HG02798 (cell line): ENCODE data around the gene GNG5.
A peak's percentile ranks its signal among the peaks of the same experiment; 100 is the strongest.
"Not testable (repeated sequence)": the region's sequence is repeated elsewhere in the genome, so short reads cannot be mapped to it uniquely, and the experiment has no call there.

ENCODE experiments used
- ATAC-seq: cut with Tn5 transposase; IDR thresholded peaks from one replicate; pipeline ENCODE4 v1.9.1; 2021; ENCODE audit warnings: mild to moderate bottlenecking; ENCODE audit not compliant: unreplicated experiment, poor library complexity

Gene GNG5

GRCh38 chr1:84492726-84493125 lies 13.7 kb downstream of the GNG5 start:
- no peak for ATAC-seq

GRCh38 chr1:84489766-84490165 lies 16.6 kb downstream of the GNG5 start:
- ATAC-seq = no peak

- ATAC-seq = no peak
Measured at GRCh38 chr1:84488107-84488506, 18.3 kb downstream of the GNG5 start.

DNA sequence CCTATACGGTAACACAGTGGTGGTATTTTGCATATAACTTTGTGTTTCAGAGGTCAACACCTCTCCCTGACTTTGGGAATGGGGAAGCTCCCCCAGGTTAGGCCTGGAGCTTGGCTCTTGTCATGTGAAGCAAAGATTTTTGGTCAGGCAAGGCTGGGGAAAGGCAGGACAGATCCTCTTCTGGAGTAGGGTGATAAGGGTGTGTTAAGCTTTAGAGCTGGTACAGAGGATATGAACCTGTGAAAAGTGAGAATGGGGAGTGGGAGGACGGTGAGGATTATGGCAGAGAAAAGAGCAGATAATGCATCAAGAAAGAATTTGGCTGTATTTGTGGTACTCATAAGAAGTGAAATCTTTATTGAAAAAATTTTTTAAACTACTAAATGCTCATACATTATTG lies 25.1 kb downstream of the GNG5 start:
- ATAC-seq = no peak

DNA sequence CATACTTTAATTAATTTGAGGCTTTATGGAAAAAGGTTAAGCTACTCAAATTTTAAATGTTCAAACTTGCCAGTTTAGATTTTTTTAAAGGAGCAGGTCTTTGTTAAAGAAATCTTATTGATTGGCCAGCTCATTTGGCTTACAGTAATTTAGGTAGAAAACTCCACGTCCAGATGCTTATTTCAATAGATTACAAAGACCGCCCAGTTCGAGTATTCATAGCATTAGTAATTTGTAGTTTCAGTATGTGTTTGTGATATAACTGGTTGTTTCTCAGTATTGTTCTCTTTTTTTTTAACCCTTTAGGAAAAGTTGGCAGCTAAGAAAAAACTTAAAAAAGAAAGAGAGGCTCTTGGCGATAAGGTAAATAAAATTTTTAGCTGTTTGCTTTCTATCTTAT lies 25.7 kb downstream of the GNG5 start:
- ATAC-seq = no peak

- no peak for ATAC-seq
Measured at GRCh38 chr1:84479998-84480397, 26.4 kb downstream of the GNG5 start.

- ATAC-seq = peak; percentile 97
Measured at GRCh38 chr1:84478876-84479868, 27.2 kb downstream of the GNG5 start, which contains the start of gene RPF1. TSS of gene RPF1 (plus strand) at chr1:84479266. CDS start at chr1:84479282, 16 bp downstream.

DNA sequence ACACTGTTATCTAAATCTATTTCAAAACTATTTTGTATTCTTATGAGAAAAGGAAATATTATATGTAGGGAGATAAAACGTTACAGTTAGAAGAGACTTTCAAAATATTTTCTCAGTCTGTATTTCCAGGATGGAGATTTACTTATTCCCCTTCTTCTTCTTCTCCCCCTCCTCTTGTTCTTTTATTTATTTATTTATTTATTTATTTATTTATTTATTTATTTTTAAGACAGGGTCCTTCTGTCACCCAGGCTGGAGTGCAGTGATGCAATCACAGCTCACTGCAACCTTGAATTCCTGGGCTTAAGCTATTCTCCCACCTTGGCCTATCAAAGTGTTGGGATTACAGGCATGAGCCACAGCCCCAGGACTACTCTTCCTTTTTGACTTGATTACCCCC lies 30.2 kb downstream of the GNG5 start:
- no peak for ATAC-seq

DNA sequence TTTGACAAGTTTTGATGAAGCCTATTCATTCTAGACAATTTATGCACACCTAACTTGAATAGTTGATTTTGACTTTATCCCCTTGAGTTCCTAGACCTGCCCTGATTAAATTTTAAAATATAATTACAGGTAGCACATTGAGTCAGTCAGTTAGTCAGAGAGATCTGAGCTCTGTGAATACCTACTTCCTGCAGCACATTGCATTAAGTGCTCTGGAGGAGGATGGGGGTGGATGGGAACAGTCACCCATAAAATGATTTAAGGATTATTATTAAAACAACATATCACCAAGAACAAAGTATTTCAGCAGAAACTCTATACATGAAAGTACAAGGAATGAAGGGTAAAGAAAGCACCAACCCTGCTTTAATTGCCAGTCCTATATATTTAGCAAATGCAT lies 39.1 kb downstream of the GNG5 start:
- ATAC-seq = no peak

DNA sequence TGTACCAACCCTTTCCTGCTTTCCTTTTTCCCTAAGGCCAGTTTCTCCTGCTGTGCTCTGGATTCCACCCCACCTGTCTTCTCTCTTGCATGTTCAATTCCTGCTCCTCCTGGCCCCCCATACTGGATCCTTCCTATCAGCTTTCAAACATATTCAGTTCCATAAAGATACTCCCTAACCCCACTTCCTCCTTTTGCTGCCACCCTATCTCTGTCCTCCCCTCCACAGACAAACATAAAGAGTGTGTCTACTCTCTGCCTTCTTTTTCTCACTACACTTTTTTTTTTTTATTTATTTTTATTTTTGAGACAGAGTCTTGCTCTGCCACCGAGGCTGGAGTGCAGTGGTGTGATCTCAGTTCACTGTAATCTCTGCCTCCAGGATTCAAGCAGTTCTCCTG lies 44.3 kb downstream of the GNG5 start:
- ATAC-seq = no peak

- ATAC-seq = no peak
Measured at GRCh38 chr1:84452436-84452835, 53.9 kb downstream of the GNG5 start.

- ATAC-seq = no peak
Measured at GRCh38 chr1:84450910-84451309, 55.5 kb downstream of the GNG5 start.

DNA sequence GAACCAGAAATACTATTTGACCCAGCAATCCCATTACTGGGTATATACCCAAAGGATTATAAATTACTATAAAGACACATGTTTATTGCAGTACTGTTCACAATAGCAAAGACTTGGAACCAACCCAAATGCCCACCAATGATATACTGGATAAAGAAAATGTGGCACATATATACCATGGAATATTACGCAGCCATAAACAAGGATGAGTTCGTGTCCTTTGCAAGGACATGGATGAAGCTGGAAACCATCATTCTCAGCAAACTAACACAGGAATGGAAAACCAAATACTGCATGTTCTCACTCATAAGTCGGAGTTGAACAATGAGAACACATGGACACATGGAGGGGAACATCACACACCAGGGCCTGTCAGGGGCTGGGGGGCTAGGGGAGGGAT lies 57.7 kb downstream of the GNG5 start:
- ATAC-seq = not testable (repeated sequence)
